ENCODE measurements around the gene RBM12.

DNA sequence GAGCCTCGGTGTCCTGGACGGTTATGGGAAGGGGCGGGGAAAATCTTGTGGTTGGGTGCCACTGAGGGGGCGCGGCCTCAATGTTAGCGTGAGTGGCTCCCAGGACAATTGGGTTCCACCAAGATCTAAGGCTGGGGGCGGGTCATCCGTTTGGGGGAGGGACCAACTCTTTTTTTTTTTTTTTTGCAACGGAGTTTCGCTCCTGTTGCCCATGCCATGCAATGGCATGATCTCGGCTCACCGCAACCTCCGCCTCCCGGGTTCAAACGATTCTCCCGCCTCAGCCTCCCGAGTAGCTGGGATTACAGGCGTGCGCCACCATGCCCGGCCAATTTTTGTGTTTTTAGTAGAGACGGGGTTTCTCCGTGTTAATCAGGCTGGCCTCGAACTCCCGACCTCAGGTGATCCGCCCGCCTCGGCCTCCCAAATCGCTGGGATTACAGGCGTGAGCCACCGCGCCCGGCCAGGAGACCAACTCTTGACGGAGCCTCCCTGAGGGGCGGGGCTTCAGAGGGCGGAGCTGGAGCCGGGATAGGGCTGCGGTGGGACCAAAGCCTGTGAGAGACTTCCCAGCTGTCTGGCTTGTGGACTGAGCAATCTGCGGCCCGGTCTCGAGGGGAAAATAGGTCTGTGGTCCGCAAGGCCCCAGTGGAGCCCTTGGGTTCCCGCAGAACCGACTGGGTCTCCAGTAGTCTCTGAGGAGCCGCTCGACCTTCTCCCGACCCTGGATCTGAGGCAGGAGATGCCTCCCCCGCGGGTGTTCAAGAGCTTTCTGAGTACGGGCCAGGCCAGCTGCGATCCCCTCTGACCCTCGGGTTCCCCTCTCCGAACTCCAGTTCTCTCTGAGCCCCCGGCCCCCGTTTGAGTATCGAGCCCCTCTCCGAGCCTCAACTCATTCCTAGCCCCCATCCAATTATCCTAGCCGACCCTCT lies 48.0 kb downstream of the RBM12 start:
- no peak for TF ChIP-seq EZH2phosphoT487 (IDR thresholded peaks at IDR 0.05; ENCODE audit: borderline replicate concordance)
- TF ChIP-seq, protein P1, sequence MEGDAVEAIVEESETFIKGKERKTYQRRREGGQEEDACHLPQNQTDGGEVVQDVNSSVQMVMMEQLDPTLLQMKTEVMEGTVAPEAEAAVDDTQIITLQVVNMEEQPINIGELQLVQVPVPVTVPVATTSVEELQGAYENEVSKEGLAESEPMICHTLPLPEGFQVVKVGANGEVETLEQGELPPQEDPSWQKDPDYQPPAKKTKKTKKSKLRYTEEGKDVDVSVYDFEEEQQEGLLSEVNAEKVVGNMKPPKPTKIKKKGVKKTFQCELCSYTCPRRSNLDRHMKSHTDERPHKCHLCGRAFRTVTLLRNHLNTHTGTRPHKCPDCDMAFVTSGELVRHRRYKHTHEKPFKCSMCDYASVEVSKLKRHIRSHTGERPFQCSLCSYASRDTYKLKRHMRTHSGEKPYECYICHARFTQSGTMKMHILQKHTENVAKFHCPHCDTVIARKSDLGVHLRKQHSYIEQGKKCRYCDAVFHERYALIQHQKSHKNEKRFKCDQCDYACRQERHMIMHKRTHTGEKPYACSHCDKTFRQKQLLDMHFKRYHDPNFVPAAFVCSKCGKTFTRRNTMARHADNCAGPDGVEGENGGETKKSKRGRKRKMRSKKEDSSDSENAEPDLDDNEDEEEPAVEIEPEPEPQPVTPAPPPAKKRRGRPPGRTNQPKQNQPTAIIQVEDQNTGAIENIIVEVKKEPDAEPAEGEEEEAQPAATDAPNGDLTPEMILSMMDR (conservative IDR thresholded peaks at IDR 0.05; ENCODE audit: low read length), result no peak
